Kidney epithelial cell (primary cell): ENCODE data around the gene CTIF. TPM values are rescaled to one million over a fixed set of nuclear protein-coding genes. Genes with fewer than 3 reads are reported as not detected.

Experiments used
- DNase-seq: peaks from one replicate; pipeline ENCODE4 v3.0.0-alpha.2; 2010; ENCODE audit warnings: low read depth
- H3K27me3 ChIP-seq: 2 replicates; pipeline ENCODE4 v1.6.0; 2011; ENCODE audit warnings: low read length; ENCODE audit not compliant: control insufficient read depth, insufficient read depth
- H3K36me3 ChIP-seq: 2 replicates; pipeline ENCODE4 v1.5.1; 2011; ENCODE audit warnings: low read length; ENCODE audit not compliant: control insufficient read depth, insufficient read depth
- H3K4me3 ChIP-seq: 2 replicates; pipeline ENCODE4 v1.5.1; 2011; ENCODE audit warnings: low read depth, mild to moderate bottlenecking, control low read depth, low read length
- CTCF ChIP-seq: IDR thresholded peaks from 2 replicates; pipeline ENCODE4 v1.5.1; 2011; ENCODE audit warnings: mild to moderate bottlenecking, moderate library complexity, low read length, control low read depth, inconsistent platforms; ENCODE audit not compliant: insufficient read depth, poor library complexity, severe bottlenecking
- total RNA-seq: library from RNA; depleted of rRNA; stranded (reverse); fragments of >200 nt; gene quantifications from 2 replicates; pipeline ENCODE4 v1.2.3, GENCODE V29; 2015

Gene CTIF
- total RNA-seq, 1 donor from 2014 or later: 24.3 TPM

DNA sequence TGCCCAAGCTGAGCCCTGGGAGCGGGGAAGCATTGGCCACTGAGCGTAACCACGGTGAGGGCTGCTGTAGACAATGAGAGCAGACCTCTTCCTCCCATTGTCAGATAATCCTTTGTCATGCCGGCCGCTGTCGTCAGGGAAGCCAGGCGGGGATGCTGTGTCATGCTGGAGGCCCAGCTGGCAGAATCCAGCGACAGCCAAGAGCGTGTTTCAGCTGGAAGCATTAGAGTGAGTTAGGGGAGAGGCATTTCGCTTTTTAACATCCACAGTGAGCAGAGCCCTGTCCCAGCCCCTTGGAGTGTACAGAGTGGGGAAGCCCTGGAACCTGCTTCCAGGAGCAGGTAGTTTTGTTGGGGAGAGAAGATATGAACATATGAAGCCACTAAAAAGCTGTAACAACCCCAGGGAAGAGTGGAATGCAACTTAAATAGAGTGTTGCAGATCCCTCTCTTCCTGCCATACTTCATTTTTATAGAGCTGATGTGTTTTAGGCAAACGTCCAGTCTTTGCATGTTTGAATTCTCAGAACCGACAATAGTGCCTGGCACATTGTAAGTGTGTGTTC is 7.0 kb downstream of the CTIF start:
- no peak for TF ChIP-seq CTCF
- no peaks in the 10 kb centered on the region for H3K36me3 ChIP-seq
- no peak for DNase-seq
- no peaks in the 10 kb centered on the region for H3K27me3 ChIP-seq
- H3K4me3 ChIP-seq: no peak overlapping the region

DNA sequence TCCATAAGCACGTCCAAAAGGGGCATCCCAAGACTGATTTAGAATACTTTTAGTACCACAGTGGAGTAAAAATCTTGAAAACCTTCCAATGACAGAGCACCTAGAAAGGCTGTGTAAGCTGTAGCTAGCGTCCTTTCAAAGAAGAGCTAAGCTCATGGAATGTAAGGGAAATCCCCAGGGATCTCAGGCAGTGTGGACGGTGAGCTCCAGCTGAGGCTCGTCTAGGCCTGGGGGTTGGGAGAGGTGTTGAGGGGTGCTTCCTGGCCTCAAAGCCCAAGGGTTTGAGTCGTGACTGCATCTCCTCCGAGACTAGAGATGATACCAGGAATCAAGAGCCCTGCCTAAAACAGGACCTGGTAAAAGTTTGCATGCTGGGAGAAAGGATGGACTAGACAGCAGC is 7.6 kb downstream of the CTIF start:
- no peak overlapping the region for H3K4me3 ChIP-seq
- DNase-seq: no peak
- no peaks in the 10 kb centered on the region for H3K36me3 ChIP-seq
- no peaks in the 10 kb centered on the region for H3K27me3 ChIP-seq
- no peak for TF ChIP-seq CTCF

DNA sequence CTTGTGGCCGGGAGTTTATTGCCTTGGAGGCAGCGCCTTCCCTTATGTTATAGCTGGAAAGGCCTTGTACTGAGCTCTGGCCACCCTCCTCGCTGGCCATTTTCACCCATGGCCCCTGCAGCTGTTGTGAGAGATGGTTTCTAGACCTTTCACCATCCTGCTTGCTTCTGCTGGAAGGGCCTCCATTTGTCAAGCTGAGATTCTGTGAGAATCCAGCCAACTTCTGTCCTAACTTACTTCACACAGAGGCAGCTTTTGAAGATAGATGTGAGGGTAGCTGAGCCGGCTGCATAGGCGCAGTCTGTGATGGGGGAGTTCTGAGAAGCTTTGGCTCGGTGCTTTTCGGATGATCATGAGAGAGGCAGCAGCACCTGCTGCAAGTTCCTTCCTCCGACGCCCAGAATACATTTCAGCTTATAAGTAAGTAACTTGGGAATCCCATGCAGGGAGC is 8.7 kb downstream of the CTIF start:
- DNase-seq: no peak
- Histone ChIP-seq H3K36me3 (no peaks in the 10 kb centered on the region), H3K4me3 (no peak overlapping the region), H3K27me3 (no peaks in the 10 kb centered on the region)
- no peak for TF ChIP-seq CTCF

DNA sequence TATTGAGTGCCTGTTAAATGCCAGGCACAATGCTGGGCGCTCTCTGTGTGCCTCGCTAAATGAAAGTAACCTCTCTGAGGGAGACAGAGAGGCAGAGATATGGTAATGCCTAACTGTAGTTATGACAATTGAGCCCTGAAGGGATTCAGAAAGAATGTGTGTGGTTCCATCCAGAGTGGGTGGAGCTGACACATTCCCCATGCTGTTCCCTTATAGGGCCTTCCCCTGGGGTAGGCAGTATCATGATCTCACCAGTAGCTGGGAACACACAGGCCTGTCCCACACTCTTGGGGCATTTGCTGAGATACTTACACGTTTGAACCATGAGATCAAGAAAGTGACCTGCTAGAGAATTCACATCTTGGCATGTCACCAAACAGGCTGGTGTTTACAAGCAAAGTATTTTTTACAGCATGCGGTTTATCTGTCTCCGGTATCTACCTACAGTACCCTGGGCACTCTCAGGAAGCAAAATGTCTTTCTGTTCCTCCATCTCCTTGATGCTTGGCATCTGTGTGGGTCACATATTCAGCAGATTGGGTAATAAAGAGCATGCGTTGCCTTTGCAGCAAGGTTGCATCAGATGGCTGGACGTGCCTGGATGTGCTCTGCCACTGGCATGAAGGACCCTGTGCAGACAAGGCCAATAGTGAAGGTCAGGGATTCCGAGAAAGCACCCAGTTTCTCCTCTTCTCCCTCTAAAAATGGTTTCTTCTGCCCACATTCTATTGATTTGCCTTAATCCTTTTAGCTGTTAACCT is 9.4 kb downstream of the CTIF start:
- H3K27me3 ChIP-seq: no peaks in the 10 kb centered on the region
- peak; percentile 83 for DNase-seq
- no peaks in the 10 kb centered on the region for H3K36me3 ChIP-seq
- no peak for TF ChIP-seq CTCF
- no peak overlapping the region for H3K4me3 ChIP-seq

- no peaks in the 10 kb centered on the region for H3K36me3 ChIP-seq
- DNase-seq: no peak
- H3K4me3 ChIP-seq: no peak overlapping the region
- no peaks in the 10 kb centered on the region for H3K27me3 ChIP-seq
- TF ChIP-seq CTCF: no peak
These were observed 10.1 kb downstream of the CTIF start for GRCh38 chr18:48548921-48549320.
